ENCODE results near the gene KRTAP12-3. TPM values are rescaled to one million over a fixed set of nuclear protein-coding genes. Genes with fewer than 3 reads are reported as not detected.
"Not testable (repeated sequence)": the region's sequence is repeated elsewhere in the genome, so short reads cannot be mapped to it uniquely, and the experiment has no call there.

The KRTAP12-3 gene
- total RNA-seq, 6 experiments from 2014 or later, result not detected

DNA sequence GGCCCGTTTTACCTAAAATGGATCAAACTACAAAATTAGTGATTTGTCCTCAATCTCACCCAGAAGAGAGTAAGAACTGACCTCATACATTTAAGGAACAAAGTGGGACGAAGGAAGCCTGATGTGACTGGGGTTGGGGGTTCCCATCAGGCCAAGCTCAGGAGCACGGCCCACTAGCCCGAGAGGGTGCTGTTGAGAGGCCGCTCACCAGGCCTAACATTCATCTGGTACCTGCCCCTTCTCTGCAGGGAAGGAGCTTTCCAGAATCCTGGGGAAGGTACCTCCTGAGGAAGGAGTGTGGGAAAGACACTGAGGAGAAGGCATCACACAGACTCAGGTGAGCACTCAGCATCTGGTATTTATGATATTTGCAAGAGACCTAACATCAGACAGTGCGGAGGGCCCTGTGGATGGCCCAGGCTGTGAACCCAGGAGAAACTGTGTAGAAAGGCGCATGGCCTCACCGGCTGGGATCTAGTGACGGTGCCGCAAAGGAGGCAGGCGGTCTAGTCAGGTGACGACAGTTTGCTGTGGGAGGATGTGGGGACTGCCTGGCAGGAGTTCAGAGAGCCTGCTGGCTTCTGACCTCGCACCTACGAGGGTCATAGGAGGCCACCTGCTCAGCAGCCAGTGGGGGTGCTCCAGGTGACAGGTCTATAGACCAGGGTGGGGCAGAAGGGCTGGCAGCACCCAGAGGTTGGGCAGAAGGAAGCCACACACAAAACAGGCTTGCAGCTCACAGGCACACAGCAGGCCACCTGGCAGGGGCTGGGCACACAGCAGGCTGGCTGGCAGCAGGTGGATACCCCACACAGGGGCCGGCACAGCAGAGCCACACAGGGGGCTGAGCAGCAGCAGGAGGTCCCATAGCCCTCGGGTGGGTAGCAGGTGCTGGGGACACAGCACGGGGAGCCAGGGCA is 3.8 kb upstream of the KRTAP12-3 start:
- DNase-seq, result no peak
- H3K9me3 Mint-ChIP-seq, result peaks cover 43% of the 10 kb centered on the region; the same call in 1 of the 2 replicates
- H3K4me1 Mint-ChIP-seq (ENCODE audit: low read depth), result no peaks in the 10 kb centered on the region
- TF ChIP-seq, protein P1, sequence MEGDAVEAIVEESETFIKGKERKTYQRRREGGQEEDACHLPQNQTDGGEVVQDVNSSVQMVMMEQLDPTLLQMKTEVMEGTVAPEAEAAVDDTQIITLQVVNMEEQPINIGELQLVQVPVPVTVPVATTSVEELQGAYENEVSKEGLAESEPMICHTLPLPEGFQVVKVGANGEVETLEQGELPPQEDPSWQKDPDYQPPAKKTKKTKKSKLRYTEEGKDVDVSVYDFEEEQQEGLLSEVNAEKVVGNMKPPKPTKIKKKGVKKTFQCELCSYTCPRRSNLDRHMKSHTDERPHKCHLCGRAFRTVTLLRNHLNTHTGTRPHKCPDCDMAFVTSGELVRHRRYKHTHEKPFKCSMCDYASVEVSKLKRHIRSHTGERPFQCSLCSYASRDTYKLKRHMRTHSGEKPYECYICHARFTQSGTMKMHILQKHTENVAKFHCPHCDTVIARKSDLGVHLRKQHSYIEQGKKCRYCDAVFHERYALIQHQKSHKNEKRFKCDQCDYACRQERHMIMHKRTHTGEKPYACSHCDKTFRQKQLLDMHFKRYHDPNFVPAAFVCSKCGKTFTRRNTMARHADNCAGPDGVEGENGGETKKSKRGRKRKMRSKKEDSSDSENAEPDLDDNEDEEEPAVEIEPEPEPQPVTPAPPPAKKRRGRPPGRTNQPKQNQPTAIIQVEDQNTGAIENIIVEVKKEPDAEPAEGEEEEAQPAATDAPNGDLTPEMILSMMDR (IDR thresholded peaks at IDR 0.05), result no peak
- H3K27ac Mint-ChIP-seq, result no peak overlapping the region
- H3K36me3 Mint-ChIP-seq (ENCODE audit: low read depth), result no peaks in the 10 kb centered on the region
- peaks cover 23% of the 10 kb centered on the region for H3K27me3 Mint-ChIP-seq (ENCODE audit: insufficient read depth)
- no peak overlapping the region for H3K4me3 Mint-ChIP-seq

DNA sequence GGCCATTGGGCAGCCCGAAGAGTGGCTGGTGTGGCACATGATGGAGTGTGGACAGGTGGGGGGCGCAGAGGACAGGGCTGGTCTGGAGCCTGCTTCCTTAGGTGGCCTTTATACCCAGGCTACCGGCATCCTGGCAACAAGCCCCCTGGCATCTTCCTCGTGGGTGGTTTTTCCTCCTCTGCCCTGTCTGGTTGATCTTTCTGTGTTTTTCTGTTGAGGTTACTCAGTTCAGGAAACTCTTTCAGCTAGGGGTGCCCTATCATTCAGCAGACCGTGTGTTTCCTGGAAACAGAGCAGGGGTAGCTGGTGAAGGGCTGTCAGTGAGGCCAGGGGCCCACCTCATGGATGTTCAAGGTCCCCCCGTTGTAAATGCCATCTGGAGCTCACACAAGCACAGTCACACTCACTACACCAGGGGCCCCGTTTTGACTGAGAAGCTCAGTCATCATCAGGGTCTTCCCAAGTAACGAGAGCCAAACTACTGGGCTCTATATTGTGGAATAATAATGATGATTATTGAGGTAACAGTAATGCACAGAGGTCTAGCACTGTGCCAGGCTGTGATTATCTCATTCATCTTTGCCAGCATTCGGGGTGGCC is 3.1 kb upstream of the KRTAP12-3 start, which contains the start of gene KRTAP12-4:
TSS of gene KRTAP12-4 (minus strand) at position 84 of the 600 bp plus-strand sequence. CDS start at position 39, 45 bp downstream.
- H3K36me3 Mint-ChIP-seq (ENCODE audit: low read depth), result no peaks in the 10 kb centered on the region
- peaks cover 23% of the 10 kb centered on the region for H3K27me3 Mint-ChIP-seq (ENCODE audit: insufficient read depth)
- no peak within 1 kb of the TSS for H3K4me3 Mint-ChIP-seq
- H3K4me1 Mint-ChIP-seq (ENCODE audit: low read depth), result no peaks in the 10 kb centered on the region
- no peak for DNase-seq
- TF ChIP-seq, protein P1 (IDR thresholded peaks at IDR 0.05), result no peak
- H3K9me3 Mint-ChIP-seq, result peaks cover 41% of the 10 kb centered on the region; the same call in 1 of the 2 replicates
- H3K27ac Mint-ChIP-seq, result no peak within 1 kb of the TSS

DNA sequence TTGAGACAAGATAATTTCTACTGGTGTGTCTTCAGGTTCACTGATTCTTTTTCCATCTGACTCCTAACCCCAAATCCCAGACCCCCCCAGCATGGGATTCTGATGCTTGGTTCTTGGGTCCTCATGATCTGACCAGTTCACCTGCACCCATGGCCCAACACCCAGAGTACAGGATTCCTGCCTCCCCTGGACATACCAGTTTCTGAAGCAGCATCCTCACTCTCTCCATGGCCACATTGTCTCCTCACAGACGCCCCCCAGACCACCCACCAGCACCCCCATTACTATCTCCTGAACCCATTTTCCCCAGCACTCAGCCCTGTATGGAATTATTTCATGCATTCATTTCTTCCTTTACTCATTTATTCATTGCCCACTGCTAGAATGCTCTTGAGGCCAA is 864 bp upstream of the KRTAP12-3 start:
- TF ChIP-seq, protein P1 (IDR thresholded peaks at IDR 0.05), result no peak
- H3K4me3 Mint-ChIP-seq, result no peak overlapping the region
- H3K4me1 Mint-ChIP-seq (ENCODE audit: low read depth), result no peaks in the 10 kb centered on the region
- H3K9me3 Mint-ChIP-seq, result peaks cover 37% of the 10 kb centered on the region; the same call in 1 of the 2 replicates
- no peak for DNase-seq
- H3K27ac Mint-ChIP-seq, result no peak overlapping the region
- peaks cover 21% of the 10 kb centered on the region for H3K27me3 Mint-ChIP-seq (ENCODE audit: insufficient read depth)
- H3K36me3 Mint-ChIP-seq (ENCODE audit: low read depth), result no peaks in the 10 kb centered on the region

DNA sequence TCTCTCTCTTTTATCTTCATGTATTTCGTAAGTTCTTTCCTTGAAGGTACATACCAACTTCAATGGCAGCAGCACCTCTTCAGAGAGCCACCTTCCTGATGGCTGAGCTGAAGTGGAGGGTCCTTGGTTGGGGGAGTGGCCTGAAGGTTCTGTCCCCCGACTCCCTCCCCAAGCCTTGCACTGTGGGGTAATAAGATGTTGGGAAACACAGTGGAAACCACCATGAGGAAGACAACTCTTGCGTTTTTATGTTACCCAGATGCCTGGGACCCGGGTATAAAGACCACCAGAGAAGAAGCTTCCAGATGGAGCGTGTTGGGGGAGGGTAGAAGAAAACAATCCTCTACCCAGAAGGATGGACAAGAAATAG is 794 bp downstream of the KRTAP12-3 start:
- TF ChIP-seq, protein P1 (IDR thresholded peaks at IDR 0.05), result no peak
- Mint-ChIP-seq H3K27ac (no peak overlapping the region), H3K36me3 (ENCODE audit: low read depth) (no peaks in the 10 kb centered on the region), H3K4me3 (no peak overlapping the region), H3K4me1 (ENCODE audit: low read depth) (no peaks in the 10 kb centered on the region), H3K27me3 (ENCODE audit: insufficient read depth) (peaks cover 20% of the 10 kb centered on the region), H3K9me3 (peaks cover 27% of the 10 kb centered on the region; the same call in 1 of the 2 replicates)
- no peak for DNase-seq

DNA sequence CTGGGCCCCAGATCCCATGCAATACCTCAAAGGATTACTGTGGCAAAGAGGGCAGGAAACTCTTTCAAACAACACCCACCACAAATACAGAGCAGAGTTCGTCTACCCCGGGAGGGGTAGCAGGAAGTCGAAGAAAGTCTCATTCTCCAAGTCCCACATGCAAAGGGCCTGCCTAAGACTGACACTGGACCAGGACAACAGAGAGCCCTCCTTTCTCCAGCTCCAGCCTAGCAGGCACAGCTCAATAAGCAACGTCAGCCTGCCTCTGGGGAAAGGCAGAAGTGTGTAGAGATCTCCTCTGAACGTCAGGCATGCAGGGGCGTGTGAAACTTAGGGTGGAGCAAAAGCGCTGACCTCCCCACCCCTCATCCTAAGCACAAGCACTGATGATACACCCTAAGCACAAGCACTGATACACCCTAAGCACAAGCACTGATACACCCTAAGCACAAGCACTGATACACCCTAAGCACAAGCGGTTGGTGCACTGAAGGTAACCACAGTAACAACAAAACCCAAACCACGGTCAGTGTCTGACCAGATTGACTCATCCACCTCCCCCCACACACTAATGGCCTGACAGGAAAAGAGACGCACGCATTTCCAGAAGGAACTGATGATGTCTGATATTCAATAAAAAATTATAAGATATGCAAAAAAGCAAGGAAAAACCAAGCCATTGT is 1.3 kb downstream of the KRTAP12-3 start:
- H3K36me3 Mint-ChIP-seq (ENCODE audit: low read depth), result no peaks in the 10 kb centered on the region
- H3K9me3 Mint-ChIP-seq, result peaks cover 24% of the 10 kb centered on the region; the same call in 1 of the 2 replicates
- no peak overlapping the region for H3K4me3 Mint-ChIP-seq
- DNase-seq, result no peak
- peaks cover 15% of the 10 kb centered on the region for H3K27me3 Mint-ChIP-seq (ENCODE audit: insufficient read depth)
- TF ChIP-seq, protein P1 (IDR thresholded peaks at IDR 0.05), result no peak
- H3K4me1 Mint-ChIP-seq (ENCODE audit: low read depth), result no peaks in the 10 kb centered on the region
- H3K27ac Mint-ChIP-seq, result no peak overlapping the region

DNA sequence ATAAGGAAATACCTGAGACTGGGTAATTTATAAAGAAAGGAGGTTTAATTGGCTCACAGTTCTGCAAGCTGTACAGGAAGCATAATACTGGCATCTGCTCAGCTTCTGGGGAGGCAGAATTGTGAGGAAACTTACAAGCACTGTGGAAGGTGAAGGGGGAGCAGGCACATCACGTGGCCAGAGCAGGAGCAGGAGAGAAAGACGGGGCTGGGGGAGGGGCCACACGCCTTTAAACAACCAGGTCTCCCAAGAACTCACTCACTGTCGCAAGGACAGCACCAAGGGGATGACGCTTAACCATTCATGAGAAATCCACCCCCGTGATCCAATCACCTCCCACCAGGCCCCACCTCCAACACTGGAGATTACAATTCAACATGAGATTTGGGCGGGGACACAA is 3.8 kb downstream of the KRTAP12-3 start:
- H3K27ac Mint-ChIP-seq; H3K4me3 Mint-ChIP-seq; H3K27me3 Mint-ChIP-seq (ENCODE audit: insufficient read depth); DNase-seq; H3K36me3 Mint-ChIP-seq (ENCODE audit: low read depth); H3K4me1 Mint-ChIP-seq (ENCODE audit: low read depth): not testable (repeated sequence)
- peaks cover 24% of the 10 kb centered on the region; the same call in 1 of the 2 replicates for H3K9me3 Mint-ChIP-seq
